Raji (cell line): ENCODE results near the gene KIAA1549.

Experiments
- POLR2A ChIP-seq: IDR thresholded peaks from 2 replicates; pipeline ENCODE4 v1.6.1; 2011; ENCODE audit warnings: low read depth, low read length, control low read depth; ENCODE audit not compliant: insufficient read depth

Gene KIAA1549

DNA sequence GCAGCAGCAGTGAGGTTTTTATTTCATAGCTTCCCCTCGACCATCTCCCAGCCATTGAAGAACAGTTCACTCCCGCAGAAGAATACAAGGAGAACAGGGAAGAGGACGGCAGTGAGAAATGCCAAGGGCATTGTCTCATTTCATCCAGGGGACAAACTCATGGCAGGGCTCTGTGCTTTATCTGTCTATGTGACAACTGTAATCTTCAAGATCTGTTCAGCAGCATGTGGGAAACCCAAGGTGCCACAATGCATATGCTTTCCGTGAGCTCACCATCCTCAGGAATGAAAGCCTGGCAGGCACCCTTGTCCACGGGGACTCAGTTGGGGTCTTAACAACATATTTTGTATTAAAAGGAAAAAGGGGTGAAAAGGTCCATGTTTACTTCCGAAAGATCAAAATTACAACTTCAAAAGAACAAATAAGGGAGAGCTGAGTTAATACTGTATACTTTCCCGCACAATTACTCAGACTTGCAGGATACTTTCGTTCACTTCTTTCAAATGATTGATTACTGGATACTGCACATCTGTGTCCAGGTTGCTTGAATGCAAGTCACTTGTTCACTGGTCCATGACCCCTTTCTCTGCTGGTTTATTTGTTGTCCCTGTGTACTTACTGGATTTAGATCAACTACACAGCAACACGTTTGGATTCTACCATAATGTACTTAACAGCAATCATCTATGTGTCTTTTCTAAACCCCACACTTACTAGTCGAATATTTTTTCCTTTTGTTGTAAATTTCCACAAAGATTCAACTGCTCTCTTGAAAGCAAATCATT, 93.1 kb downstream of the KIAA1549 start:
- no peak for TF ChIP-seq POLR2A

DNA sequence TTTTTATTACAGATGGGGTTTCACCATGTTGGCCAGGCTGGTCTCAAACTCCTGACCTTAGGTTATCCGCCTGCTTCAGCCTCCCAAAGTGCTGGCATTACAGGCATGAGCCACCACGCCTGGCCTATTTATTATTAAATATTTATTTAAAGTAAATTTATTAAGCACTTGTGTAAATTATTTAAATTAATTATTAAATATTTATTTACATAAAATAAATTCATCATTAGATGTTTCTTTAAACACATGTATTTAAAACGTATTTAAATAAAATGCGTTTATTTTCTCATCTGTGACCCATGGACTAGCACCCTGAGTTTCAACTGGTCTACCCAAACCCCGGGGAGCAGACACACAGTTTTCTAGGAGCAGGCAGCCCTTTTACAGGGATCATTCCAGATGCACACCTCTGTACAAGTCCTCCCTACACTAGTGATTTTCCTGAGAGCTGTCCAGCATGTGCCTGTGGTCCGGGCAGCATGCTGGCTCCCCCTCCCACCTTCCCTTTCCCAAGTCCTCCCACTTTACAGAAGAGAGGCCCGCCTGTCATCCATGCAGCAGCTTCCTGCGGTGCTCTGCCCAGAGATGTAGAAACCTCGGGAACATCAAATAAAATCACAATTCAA, 94.0 kb downstream of the KIAA1549 start:
- TF ChIP-seq POLR2A = no peak

DNA sequence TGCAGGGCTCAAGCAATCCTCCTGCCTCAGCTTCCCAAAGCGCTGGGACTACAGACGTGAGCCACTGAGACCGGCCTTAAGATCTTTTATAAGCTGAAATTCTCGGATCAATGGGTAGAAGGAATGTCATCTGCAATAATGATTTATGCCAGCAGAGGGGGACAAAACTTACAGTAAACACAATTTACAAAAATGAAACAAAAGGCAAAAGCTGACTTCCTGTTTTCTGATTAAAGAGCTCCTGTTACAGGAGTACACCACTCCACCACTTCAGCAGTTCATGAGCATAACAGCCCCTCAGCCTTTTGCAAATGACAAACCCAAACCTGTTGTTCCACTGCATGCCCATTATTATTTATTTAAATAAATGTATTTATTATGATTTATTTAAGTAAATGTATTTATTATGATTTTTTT, 94.7 kb downstream of the KIAA1549 start:
- no peak for TF ChIP-seq POLR2A

DNA sequence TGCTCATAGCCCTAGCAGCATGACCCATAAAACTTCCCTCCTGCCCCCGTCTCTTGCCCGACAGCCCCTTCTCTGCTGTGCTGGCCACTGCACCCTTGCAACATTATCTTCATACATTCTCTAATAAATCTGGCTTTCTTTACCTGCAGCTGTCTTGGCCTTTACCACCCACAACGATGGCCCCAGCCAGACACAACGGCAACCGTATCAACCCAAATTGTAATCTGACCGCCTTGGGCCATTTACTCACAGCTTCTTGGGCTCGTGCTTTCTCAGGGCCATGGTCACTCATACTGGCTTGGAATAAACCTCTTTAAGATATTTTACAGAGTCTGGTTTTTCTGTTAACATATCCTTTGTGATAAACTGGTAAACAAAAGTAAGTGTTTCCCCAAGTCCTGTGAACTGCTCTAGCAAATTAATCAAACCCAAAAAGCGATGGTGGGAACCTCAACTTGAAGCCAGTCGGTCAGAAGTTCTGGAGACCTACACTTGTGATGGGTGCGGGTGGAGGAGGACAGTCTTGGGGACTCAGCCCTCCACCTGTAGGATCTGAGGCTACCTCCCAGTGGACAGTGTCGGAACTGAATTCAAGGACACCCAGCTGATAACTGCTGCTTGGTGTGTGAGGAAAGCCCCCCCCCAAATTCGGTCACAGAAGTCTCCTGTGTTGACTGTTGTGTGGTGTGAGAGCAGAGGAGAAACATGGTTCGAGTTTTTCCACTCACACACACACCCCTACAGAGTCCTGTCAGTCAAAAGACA, 95.6 kb downstream of the KIAA1549 start:
- no peak for TF ChIP-seq POLR2A

DNA sequence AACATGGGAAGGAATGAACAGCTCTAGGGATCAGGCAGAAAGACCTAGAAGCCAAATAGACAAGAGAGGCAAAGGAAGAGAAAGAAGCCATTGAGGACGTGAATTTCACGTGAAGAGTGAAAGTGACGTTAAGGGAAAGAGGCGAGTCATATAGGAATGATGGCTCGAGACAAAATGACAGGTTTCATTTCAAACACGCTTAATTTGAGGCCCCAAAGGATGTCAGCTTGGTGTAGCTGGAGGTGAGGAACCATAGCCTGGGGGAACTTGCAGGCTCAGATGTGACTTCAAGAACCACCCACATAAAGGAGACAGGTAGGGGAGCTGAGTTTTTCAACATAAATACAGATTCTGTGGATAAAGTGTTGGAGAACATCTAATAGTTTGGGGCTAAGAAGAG, 98.9 kb downstream of the KIAA1549 start:
- TF ChIP-seq POLR2A = no peak

DNA sequence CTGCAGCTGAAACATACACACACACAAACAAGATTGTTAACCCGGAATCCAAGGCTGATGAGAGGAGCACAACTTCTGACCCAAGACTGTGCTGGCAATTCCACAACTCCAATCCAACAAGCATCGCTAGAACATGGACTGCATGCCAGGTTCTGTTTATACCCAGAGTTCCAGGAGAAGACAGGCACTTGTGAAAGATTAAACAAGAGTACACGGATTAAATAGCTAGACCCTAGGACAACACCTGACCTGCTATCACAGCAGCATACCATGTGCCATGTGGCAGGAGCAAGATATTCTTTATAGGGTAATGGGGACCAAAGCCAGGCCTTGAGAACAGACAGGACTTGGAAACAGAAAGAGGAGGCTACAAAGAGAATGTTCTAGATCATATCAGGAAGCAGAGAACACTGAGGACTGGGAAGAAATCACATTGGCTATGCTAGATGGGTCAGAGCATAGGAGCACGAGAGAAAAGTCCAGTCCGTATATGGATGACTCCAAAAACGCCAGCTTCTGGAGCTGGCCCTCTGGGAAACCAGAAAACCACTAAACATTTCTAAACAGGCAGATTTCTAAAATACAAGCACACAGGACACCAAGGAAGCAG, 99.5 kb downstream of the KIAA1549 start:
- no peak for TF ChIP-seq POLR2A

DNA sequence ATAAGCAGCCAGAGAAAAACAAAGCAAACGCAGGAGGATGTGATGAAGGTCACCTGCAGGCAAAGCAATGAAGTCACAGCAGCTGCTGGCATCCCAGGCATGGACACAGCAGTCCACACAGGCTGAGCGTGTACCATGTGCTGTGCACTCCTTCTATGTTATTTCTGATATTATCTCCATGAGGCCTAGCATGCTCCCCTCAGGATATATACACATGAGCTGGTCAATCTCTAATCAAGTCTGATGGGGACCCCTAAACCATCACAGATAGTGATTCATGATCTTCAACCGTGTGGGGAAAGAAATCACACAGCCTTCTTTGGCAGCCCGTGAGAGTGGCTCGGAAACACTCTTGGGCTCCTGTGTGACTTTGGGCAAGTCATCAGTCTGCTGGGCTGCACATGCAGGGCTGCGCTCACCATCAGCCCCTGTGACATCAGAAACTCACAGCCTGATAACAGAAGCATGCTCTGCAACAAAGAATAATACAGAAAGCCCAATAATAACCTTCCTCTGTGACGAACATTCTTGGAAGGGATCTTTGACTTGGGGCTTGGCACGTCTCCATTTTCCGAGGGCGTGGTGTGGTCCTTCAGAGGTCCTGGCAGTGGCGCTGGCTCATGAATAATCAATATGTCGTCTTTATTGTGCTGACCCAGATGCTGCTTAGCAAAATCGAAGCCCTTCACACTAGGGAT, 100.2 kb downstream of the KIAA1549 start:
- TF ChIP-seq POLR2A = no peak

DNA sequence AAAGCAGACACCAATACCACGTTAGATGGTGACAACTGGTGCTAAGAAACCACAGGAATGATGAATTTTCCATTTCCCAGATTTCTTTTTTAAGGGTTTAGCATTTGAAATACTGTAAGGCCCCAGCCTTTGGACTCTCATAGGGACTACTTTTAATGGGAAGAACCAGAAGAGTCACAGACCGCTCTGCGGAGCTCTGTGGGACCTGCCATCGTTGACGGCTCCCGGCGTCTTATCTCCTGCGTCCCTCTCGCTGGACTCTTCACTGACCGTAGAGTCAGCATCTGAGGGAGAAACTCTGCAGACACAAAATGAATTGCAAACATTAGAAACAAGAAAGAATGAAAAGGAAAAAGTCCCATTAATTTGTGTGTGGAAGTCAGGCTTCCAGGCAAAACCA, 101.8 kb downstream of the KIAA1549 start:
- no peak for TF ChIP-seq POLR2A

DNA sequence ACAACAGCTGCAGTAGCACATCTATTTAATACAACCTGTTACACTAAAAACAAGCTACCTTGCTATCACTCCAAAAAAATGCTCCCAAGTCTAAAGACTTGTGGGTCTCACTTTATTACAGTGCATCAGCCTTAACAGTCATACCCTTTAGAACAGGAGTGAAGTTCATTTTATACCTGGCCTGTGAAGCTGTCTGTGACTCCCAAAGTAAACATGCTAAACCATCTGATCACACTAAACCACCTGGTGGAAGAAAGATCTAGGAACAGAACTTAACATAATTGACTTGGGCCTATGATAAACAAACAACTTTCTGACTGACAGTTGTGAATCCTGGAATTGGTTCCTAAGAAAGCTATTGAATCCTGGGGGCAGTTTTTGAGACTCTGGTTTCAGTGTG, 102.3 kb downstream of the KIAA1549 start:
- no peak for TF ChIP-seq POLR2A

DNA sequence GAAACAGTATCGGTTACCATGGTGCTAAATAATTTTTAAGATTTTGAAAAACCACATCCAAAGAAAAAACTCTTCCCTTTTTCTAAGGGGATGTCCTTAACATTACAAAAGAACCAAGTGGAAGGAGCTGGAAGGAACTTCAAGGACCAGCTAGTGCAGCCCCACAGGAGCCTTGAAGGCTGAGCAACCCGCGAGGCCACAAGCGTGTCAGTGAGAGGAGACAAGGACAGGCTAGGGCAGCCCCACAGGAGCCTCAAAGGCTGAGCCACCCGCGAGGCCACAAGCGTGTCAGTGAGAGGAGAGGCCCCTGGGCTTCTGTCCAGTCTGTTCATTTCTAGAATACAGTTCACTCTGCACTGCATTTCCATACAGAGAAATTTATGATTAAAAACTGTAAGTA, 103.1 kb downstream of the KIAA1549 start:
- TF ChIP-seq POLR2A = no peak

DNA sequence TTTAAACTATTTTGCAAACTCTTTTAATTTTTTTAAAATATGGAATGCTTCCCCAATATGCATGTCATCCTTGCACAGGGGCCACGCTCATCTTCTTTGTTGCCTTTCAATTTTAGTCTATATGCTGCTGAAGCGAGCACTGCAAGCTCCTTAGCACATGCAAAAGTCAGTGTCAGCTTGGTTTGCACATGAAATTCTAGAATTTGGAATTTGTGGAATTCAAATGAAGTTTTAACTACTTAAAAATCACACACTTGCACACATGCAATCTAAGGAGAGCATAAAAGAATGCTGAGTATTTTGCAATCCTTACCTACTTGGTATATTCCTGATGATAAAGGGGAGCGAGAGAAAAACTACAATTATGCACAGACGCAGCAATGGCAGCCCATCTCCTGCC, 104.9 kb downstream of the KIAA1549 start:
- no peak for TF ChIP-seq POLR2A

DNA sequence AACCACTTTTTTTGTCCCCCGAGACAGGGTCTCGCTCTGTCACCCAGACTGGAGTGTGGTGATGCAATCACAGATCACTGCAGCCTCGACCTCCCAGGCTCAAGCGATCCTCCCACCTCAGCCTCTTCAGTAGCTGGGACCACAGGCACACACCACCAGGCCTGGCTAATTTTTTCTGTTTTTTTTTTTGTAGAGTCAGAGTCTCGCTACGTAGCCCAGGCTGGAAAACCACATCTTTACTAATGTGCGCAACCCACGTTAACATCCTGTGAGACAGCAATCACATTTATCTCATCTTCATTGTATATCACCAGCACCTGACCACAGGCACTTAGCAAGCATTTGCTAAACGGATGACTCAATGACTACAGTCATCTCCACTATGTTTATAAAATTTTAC, 105.4 kb downstream of the KIAA1549 start:
- no peak for TF ChIP-seq POLR2A

DNA sequence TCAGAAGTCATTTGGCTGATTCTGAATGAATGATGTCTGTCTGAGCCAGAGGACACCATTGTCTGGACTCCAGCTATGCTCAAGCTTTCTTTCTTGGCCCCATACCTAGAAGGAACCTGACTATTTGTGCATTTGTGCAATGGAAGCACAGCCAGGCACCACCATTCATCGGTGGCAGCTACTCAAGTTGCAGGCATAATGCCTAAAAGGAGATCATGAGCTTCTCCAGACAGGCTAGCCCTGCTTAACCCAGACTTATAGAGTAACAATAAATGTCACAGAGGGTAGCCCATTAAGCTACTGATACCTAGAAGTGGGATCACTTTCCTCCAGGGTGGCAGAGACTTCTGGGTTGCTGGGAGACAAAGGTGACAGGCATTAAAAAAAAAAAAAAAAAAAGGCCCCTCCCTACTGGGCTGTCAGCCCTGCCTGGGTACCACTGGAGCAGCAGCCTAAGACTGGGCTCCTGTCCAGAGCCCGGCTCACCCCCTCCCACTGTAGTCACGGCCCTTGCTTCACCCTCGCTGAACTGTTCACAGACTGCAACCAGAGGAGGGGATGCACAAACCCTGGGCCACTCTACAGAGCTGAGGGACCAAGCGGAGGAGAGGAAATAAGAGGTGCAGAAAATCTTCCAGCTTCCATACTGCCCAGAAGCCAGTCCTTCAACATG, 107.8 kb downstream of the KIAA1549 start:
- TF ChIP-seq POLR2A = no peak

DNA sequence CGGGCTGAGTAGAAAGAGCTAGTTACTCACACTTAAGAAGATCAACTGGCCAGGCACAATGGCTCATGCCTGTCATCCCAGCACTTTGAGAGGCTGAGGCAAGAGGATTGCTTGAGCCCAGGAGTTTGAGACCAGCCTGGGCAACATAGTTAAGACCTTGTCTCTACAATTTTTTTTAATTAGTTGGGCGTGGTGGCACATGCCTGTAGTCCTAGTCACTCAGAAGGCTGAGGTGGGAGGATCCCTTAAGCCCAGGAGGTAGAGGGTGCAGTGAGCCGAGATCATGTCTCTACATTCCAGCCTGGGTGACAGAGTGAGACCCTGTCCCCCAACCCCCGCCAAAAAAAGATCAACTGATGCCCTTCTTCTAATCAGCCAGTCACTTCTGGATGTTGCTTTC, 108.6 kb downstream of the KIAA1549 start:
- TF ChIP-seq POLR2A = no peak

DNA sequence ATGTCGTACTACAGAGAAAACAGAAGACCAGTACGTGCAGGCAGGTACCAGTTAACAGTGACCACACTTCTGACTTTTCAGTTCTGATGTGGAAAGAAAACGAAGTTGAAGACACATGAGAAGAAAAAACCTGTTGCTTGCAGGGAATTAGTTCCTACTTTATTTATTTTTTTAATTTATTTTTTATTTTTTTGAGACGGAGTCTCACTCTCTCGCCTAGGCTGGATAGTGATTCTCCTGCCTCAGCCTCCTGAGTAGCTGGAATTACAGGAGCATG, 109.4 kb downstream of the KIAA1549 start:
- TF ChIP-seq POLR2A = no peak
